Activated CD4-positive, CD25-positive, alpha-beta regulatory T cell treated with anti-CD3 and anti-CD28 coated beads, Interleukin-2, amount 50 U/mL, for 72 hours (primary cell): Measurements from ENCODE around the gene MYOT.
"Not testable (repeated sequence)": the region's sequence is repeated elsewhere in the genome, so short reads cannot be mapped to it uniquely, and the experiment has no call there.

ENCODE experiments used
- DNase-seq: peaks from one replicate; pipeline ENCODE4 v3.0.0; 2021

Gene MYOT

GRCh38 chr5:137856916-137857862, 10.5 kb upstream of the MYOT start:
- no peak for DNase-seq

DNA sequence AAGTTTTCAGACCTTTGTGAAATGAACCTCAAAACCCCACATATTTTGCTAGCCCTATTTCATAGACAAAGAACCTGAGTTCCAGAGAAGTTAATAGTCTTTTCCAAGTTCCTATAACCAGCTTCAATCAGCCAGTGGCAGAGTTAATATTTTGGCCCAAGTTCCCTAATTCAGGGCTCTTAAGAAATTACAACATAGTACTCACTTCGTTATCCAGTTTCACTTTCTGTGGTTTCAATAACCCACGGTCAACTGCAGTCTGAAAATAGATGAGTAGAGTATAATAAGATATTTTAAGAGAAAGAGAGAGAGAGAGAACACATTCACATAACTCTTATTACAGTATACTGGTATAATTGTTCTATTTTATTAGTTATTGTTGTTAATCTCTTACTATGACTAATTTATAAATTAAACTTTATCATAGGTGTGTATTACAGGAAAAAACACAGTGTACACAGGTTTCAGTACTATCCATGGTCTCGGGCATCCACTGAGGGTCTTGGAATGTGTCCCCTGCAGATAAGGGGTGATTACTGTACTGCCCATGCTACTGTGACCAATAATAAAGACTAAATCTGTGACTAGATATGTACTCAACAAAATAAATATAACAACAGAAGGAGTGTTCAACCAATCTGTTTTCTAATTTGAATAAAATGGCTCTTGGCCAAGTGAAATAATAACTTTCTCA, 9.3 kb upstream of the MYOT start:
- no peak for DNase-seq

GRCh38 chr5:137858954-137859353, 8.7 kb upstream of the MYOT start:
- DNase-seq, result no peak

DNA sequence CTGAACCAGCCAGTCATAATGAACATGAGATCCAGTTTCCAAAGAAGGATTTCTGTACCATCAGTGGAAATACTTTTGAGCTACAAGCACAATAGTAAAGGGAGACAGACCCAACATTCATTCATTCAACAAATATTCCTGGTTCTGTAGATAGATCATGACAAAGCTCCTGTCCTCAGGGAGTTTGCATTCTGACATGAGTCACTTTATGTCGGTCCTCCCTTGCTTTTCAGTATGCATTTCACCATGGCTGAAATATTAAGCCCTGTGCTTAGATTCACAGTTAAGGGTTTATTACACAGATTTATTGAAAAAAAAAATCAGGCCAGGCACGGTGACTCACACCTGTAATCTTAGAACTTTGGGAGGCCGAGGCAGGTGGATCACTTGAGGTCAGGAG, 5.4 kb upstream of the MYOT start:
- DNase-seq, result no peak

DNA sequence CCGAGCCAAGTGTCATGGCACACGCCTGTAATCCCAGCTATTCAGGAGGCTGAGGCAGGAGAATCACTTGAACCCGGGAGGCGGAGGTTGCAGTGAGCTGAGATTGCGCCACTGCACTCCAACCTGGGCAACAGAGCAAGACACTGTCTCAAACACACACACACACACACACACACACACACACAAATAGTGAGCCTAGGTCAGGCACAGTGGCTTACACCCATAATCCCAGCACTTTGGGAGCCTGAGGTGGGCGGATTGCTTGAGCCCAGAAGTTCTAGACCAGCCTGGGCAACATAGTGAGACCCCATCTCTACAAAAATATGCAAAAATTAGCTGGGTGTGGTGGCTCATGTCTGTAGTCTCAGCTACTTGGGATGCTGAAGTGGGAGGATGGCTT, 4.0 kb upstream of the MYOT start:
- DNase-seq, result not testable (repeated sequence)

DNA sequence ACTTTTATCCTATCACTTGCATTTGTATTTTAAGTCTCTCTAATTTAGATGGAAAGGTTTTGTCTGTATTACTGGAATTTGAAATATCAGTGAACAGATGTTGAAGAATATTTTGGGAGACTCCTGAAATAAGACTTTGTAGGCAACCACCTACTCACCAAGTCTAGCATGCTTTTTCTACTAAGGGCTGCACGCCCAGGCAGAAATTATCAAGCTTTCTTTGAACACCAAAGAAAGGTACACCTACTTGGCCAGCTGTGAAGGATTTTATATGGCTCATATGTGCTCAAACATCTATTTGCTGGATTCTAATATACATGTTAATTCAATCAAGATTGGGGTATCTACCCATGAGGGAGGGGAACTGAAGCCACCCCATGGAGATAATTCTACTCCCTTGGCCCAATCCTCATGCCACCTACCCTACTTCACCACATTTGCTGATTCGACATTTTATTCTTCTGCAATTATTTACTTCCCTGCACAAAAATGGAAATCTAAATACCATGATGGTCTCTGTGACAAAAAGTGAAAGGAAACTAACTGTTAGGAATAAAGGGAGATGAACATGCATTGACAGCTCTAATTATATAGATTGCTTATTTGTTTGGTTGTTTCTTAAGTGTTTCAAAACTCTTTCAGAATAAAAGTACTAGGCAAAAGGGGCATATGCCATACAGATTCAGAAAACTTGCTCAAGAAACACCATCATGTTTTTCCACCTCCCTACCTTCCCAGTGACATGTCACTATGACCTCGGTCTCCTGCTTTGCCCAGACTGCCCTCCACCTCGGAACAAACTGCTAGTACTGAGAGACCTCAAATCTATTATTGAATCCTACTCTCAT, 895 bp upstream of the MYOT start:
- no peak for DNase-seq

DNA sequence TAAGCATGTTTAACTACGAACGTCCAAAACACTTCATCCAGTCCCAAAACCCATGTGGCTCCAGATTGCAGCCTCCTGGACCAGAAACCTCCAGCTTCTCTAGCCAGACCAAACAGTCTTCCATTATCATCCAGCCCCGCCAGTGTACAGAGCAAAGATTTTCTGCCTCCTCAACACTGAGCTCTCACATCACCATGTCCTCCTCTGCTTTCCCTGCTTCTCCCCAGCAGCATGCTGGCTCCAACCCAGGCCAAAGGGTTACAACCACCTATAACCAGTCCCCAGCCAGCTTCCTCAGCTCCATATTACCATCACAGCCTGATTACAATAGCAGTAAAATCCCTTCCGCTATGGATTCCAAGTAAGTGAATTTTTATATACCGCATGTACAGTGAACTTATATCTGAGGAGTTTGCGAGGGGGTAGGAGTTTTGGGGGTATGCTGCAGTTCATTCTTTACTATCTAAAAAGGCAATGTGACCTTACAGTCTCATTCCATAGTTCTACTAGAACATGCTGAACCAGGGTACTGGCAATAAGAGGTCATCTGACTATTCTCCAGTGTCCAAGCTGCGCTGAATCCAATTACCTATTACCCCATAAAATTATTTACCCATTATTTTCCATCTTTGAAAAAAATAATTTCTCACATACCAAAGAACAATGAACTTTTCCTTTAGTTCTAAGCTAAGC, 3.1 kb downstream of the MYOT start:
- DNase-seq, result no peak

DNA sequence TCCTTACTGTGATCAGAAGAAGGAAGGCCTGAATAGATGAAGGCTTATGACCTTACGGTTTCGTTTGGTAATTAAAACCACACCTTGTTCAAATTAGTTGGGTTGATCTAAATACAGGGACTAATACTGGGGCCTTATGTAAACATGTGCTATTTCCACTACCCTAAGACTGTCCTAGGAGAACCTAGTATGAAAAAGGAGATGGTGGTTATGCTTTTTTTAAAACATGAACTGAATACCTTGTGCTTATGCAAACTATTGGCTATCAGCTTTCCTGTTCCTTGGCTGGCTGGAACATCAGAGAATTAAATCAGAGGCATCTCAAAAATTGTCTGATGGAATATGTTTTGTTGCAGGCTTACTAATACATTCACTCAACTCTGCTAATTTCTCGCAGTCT, 3.9 kb downstream of the MYOT start:
- DNase-seq, result no peak

DNA sequence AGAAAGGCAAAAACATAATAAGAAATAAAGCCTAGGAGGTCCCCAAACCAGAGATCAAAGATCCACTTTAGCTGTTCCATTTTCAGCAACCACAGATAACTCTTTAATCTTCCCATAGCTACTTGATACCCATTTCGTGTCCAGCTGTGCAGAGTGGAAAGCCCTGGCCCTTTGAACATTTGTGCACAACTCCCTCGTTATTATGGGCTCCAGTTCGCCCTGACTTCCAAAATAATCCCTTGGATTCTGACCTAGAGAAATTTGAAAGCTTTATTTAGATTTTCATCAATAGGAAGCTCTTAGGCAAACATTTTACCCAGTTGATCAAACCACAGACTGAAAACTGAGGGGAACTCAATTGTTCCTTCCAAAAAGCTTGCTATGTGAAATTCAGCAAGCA, 4.8 kb downstream of the MYOT start:
- DNase-seq, result no peak

DNA sequence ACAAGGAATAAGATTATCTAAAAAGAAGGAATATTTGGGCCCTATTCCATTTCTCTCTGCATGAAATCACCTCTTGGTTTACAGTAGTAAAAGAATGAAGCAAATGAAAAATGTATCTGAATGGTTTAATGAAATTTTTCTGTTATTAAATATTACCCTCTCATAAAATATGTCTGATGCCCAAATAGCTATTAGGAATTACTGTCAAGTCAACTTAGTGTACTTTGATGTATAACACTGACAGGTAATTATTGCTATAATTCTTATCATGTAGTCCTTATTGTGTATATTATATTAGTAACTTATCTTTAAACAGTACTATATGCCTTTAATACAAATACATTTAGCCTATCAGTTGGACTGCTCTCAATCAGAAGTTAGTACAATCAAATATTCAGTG, 8.4 kb downstream of the MYOT start:
- DNase-seq, result no peak

GRCh38 chr5:137880313-137880712, 12.7 kb downstream of the MYOT start:
- DNase-seq, result no peak

- DNase-seq, result no peak
These were observed 20.2 kb downstream of the MYOT start for GRCh38 chr5:137887831-137888230.

- no peak for DNase-seq
These were observed 20.8 kb downstream of the MYOT start for GRCh38 chr5:137888466-137888862.

DNA sequence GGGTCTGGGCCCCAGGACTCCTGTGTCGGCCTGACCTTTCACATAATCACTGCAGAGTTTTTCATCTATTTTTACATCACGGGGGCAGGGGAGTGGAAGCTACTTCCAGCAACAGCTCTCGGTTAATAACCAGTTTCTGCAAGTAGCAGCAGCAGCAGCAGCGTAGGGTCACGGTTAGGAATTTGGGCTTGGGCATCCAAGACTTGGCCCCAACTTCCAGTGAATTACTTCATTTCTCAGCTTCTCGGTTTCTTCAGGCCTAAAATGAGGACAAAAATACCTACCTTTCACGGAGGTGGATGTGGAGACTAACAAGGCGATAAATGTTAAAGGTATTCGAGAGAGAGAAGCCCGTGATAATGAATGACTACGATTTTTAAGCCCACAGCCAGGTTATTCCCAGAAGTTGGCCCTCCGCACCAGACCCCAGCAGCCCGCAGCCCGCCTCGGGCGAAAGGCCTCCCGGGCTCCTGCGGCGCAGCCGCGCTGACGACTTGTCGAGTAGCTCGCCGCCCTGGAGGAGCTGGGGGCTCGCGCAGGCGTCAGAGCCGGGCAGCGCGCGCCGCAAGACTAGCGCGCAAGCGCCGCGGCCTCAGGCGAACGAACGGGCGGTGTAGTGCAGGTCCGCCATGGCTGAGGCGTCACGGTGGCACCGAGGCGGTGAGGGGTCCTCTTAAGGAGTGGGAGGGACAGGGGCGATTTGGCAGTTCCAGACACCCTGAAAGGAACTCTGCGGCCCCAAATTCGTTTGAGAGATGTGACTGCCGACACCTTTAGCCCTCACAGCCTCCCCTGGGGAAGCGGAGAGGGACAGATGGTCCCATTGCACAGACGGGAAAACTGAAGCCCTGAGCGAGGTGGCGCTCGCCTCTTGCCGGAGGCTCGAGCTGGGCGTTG, 21.5 kb downstream of the MYOT start, which contains the start of gene PKD2L2:
Gene PKD2L2, plus strand, starts transcription at position 595 of the 897 bp plus-strand sequence. Its CDS starts 35 bp downstream, at position 630.
- DNase-seq, result peak; percentile 83

DNA sequence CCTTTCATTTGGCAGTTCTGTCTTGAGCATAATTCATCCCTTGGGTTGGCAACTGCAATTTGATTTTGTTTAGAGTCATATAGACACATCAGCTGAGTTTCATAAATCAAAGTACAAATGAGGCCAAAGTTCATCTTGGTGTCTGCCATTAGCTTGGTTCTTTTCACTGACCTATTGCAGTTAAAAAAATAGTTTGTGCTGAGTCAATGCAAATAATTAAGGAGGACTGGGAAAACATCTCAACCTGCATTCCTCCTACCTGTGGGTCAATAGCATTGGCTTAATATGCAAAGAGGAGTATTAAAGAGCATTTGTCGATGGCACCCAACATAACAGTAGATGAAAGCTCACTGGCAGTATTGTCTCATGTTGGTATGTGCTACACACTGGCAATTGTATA, 23.2 kb downstream of the MYOT start:
- no peak for DNase-seq

- no peak for DNase-seq
These were observed 24.2 kb downstream of the MYOT start for GRCh38 chr5:137891849-137892248.

DNA sequence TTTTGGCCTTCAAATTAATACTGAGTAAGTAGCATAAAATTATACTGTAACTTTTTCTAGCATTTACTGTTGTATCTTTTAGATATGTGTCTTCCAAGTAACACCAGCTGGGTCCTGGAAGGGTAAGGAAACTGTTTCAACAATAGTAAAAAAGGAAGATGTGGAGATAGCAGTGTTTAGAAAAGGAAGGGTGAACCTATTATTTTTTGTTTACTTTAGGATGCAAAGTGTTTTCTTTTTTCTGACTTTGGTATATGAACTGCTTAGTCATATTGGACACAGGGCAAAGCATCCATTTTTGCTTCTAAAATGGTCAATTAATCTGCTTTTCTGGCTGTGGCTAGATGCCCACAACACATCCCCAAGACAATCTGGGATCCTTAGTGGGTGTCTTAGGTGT, 26.9 kb downstream of the MYOT start:
- DNase-seq, result no peak

DNA sequence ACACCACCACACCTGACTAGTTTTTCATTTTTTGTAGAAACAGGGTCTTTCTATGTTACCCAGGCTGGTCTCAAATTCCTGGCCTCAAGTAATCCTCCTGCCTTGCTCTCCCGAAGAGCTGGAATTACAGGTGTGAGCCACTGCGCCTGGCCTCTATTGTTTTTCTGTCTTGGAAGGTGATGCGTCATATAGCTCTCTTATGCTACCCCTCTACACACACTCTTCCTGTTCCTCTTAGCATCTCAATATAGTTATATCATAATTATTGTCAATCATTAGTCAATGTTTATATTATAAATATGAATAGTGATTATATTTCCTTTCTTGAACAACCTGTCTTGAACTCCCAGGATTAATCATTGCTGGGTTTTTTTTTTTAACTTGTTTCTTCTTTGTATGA, 28.9 kb downstream of the MYOT start:
- DNase-seq, result no peak

DNA sequence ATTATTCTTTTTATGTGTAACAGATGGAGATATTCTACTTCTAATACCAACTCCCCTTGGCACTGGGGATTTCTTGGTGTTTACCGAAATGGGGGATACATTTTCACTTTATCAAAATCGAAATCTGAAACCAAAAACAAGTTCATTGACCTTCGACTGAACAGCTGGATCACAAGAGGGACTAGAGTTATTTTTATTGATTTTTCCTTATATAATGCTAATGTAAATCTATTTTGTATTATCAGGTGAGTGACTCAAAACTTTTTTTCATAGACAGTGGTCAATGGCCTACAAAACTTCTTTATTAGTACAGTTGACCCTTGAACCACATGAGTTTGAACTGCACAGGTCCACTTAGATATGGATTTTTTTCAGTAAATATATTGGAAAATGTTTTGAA, 31.8 kb downstream of the MYOT start:
- DNase-seq, result no peak

DNA sequence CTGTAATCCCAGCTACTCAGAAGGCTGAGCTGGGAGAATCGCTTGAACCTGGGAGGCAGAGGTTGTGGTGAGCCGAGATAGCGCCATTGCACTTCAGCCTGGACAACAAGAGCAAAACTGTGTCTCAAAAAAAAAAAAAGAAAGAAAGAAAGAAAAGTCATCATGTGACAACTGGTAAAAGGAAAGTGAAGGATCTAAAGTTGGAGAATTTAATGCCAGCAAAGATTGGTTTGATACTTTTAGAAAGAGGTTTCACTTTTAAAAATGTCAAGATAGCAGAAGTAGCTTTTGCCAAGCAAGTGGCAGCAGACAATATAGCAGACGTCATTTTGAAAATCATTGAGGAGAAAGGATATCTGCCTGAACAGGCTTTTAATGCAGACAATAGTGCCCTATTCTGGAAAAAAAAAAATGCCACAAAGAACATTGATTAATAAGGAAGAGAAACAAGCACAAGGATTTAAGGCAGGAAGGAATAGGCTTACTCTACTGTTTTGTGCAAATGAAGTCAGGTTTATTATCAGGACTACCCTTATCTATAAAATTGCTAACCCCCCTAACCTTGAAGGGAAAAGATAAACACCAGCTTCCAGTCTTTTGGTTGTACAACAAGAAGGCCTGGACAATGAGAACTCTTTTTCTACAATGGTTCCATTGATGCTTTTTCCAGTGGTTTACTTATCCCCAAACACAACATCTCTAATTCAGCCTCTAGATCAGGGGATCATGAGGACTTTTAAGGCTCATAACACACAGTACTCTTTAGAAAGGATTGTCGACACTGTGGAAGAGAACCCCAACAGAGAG, 33.6 kb downstream of the MYOT start:
- no peak for DNase-seq
